AG08396 (cell line): ENCODE data around the gene AGBL4.
"Not testable (repeated sequence)": the region's sequence is repeated elsewhere in the genome, so short reads cannot be mapped to it uniquely, and the experiment has no call there.

Experiments
- DNase-seq: peaks from one replicate; pipeline ENCODE4 v3.0.0; 2012; ENCODE audit warnings: low spot score, mixed read lengths

AGBL4 gene

DNA sequence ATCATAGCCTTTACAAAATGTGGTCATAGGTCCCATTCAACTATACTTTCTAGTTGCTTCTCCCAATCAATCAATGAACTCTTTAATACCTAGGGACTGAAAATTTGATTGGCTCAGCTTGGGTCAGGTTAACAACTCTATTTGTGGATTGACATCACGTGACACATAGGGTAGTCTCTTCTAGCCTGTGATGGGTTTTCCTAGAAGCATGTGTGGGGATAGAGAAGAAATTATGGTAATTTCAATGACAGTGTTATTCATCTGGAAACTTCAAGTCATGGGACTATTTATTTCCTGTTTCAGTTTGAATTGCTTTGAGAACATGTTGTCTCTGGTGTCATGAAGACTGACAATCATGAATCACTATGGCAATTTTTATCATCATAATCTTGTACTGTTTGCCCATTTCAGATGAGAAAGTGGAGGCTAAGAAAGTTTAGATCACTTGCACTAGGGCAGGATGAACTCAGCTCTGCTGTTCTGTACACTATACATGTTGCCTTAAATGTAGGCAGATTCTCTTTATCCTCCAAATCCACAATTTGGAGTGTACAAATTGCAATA lies 717.2 kb downstream of the AGBL4 start:
- no peak for DNase-seq

GRCh38 chr1:49302400-49302799 lies 721.4 kb downstream of the AGBL4 start:
- DNase-seq: not testable (repeated sequence)

- no peak for DNase-seq
Measured at GRCh38 chr1:49298304-49298703, 725.5 kb downstream of the AGBL4 start.

DNA sequence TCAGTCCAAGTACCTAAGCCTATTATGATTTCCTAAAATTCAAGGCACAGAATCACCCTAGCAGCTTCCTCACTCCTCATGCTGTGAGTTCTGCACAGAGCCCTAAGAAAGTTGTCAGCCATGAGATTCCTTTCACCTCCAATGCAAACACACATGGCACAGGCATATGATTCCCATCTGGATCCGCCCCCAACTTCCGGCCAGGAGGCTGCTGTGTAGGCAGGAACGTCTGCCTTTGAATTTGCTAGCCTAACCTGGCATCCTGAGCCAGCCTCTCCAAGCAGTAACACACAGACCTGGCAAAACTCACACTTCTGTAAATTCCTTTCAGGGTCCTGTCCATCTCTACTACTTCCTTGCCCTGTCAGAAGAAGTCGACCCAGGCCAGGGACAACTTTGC lies 726.0 kb downstream of the AGBL4 start:
- DNase-seq: no peak

GRCh38 chr1:49294539-49294938 lies 729.2 kb downstream of the AGBL4 start:
- DNase-seq: no peak

GRCh38 chr1:49293016-49293415 lies 730.7 kb downstream of the AGBL4 start:
- no peak for DNase-seq

- DNase-seq: not testable (repeated sequence)
Measured at GRCh38 chr1:49257211-49258049, 766.3 kb downstream of the AGBL4 start.

GRCh38 chr1:49252917-49253316 lies 770.8 kb downstream of the AGBL4 start:
- no peak for DNase-seq

GRCh38 chr1:49251019-49251784 lies 772.6 kb downstream of the AGBL4 start:
- no peak for DNase-seq

DNA sequence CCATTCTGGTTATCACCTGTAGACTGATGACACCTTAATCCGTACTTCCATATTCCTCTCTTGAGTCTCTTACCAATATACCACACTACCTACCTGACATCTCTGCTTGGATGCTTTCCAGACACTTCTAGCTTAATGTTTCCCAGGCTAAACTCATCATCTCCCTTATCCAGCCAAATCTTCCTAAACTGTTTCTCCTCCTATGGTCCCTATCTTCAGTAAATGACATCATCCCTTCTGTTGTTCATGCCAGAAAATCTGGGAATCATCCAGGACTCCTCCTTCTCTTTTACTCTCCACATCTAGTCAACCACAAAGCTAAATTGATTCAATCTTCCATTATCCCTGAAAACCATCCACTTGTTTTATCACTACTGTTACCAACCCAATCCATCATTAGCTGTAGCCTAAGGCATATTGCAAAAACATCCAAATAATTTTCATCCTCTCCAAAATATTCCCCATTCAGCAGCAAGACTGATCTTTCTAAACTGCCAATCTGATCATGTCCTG lies 783.0 kb downstream of the AGBL4 start:
- no peak for DNase-seq

GRCh38 chr1:49234988-49235387 lies 788.8 kb downstream of the AGBL4 start:
- DNase-seq: no peak

DNA sequence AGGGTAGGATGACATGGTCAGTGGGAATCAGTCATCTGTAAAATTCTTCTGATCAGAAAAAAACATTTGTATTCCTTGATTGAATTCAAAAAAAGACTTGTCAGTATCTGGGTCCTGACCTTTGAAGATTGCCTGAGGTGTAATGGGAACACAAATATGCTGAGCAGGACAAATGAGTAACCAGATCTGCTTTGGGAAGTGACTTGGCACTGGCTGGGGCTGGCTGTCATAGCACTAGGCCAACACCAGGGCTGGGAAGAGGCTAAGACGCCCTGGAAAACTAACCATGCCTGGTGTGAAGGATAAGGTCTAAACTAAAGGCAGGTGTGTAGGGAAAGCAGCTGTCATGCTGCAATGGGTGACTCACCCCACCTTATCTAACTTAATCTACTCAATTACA lies 794.2 kb downstream of the AGBL4 start:
- DNase-seq: no peak

- DNase-seq: no peak
Measured at GRCh38 chr1:49226758-49227157, 797.0 kb downstream of the AGBL4 start.

- DNase-seq: no peak
Measured at GRCh38 chr1:49225464-49225863, 798.3 kb downstream of the AGBL4 start.

GRCh38 chr1:49213301-49213700 lies 810.5 kb downstream of the AGBL4 start:
- DNase-seq: no peak

GRCh38 chr1:49208712-49209111 lies 815.0 kb downstream of the AGBL4 start:
- no peak for DNase-seq

DNA sequence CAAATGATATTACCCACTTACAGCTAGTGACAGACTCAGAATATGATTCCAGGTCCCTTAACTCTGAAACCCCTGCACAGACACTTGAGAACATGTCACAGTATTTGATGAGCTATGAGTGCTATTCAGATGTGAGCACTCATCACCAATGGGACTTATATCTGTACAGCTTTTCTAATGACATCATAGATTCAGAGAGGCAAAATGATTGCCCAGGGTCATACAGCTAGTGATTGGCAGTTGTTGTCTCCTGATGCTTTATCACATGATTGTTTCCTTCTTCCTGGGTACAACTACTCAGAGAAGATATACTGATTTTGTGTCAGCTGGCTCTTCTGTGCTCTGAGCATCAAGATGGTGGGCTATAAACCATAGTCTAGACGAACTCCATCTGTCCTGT lies 819.0 kb downstream of the AGBL4 start:
- DNase-seq: no peak

GRCh38 chr1:49200738-49201137 lies 823.0 kb downstream of the AGBL4 start:
- DNase-seq: no peak

GRCh38 chr1:49199564-49199963 lies 824.2 kb downstream of the AGBL4 start:
- DNase-seq: no peak

DNA sequence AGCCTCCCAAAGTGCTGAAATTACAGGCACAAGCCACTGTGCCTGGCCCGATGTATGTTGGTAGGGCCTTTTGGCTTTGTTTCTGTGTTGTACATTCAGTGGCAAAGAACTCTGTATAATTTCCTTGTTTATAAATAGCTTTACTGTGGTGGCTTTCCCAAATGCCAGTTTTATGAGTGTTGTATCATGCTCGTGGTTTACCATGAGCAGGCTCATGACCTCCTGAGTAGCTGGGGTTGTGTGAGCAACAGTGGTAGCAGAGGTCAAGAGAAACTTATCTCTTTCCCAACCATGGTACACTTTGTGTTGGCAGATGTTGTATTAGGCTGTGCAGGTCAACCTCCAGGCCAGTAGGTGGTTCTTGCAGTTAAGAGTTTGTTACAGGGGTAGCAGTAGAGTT lies 826.7 kb downstream of the AGBL4 start:
- no peak for DNase-seq

- DNase-seq: no peak
Measured at GRCh38 chr1:49190138-49190537, 833.6 kb downstream of the AGBL4 start.

DNA sequence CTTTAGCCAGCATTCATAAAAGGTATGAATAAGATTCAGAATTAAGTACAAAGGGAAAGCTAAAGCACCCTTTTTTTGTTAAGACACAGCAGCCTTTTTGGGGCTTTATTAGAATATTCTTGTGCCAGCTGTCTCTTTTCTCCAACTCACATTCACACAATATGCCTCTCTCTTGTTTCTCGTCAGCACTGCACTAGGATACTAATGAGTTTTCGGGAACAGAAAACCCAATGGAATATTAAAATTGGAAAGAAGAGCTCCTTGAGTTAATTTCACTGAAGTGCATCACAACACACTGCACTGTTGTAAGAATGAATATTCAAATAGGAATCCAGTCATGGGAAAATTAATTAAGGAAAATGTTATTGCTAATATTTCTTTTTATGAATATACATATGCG lies 836.7 kb downstream of the AGBL4 start:
- DNase-seq: no peak

DNA sequence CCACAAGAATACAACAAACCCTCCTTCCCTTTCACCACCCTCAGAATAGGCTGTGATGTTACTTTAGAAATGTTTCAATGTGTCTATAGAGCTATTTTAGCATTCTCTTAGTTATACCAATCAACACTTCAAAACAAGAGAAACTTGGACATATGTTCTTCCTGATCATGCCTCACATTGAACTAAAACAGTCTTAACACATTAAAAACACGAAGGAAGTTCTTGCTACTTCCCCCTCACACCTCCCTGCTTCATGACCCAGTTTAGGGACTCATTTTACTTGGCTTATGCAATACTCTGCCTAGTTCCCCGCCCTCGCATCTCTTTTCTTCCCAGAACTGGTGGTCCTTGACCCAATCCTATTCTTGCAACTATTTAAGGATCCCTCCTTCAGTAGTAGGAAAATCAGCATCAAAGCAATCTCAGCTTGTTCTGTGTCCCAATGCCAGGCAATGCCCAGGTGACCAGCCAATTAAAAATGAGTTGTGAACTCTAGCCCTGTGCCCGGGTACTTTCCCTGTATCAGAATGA lies 838.2 kb downstream of the AGBL4 start:
- no peak for DNase-seq
